ENCODE measurements around the gene NUP54. TPM values are rescaled to one million over a fixed set of nuclear protein-coding genes. Genes with fewer than 3 reads are reported as not detected.

NUP54 gene
- total RNA-seq, 4 donors from 2014 or later: 37.7 to 49.7 (median 48.8) TPM

GRCh38 chr4:76174216-76174615, 26.0 kb upstream of the NUP54 start:
- TF ChIP-seq POLR2A (IDR thresholded peaks at IDR 0.05) (no peak), CTCF (IDR thresholded peaks at IDR 0.05) (no peak)
- intact Hi-C loops (cut with DNase I): no loop called here
- no peaks in the 10 kb centered on the region for H3K9me3 ChIP-seq
- no peak overlapping the region for H3K4me3 ChIP-seq (replicated peaks in 1 of 3)
- 93 to 94% methylated on average over 6 of the region's 6 CpGs for WGBS, 2 donors
- H3K27ac ChIP-seq: no peak overlapping the region
- H3K36me3 ChIP-seq: peaks cover 43 to 45% of the 10 kb centered on the region in 2 donors
- no peaks in the 10 kb centered on the region for H3K4me1 ChIP-seq
- H3K27me3 ChIP-seq: no peaks in the 10 kb centered on the region
- no peak for DNase-seq

GRCh38 chr4:76168688-76169087, 20.5 kb upstream of the NUP54 start:
- no peak for TF ChIP-seq POLR2A (IDR thresholded peaks at IDR 0.05)
- TF ChIP-seq CTCF (IDR thresholded peaks at IDR 0.05): no peak
- H3K9me3 ChIP-seq: no peaks in the 10 kb centered on the region
- 97 to 98% methylated on average over 3 of the region's 3 CpGs for WGBS, 2 donors
- H3K27me3 ChIP-seq: no peaks in the 10 kb centered on the region
- no peak overlapping the region for H3K4me3 ChIP-seq (replicated peaks in 1 of 3)
- H3K36me3 ChIP-seq: peaks cover 40 to 56% of the 10 kb centered on the region in 2 donors
- no peaks in the 10 kb centered on the region for H3K4me1 ChIP-seq
- DNase-seq: no peak
- H3K27ac ChIP-seq: no peak overlapping the region
- intact Hi-C loops (cut with DNase I): no loop called here

GRCh38 chr4:76166480-76166879, 18.3 kb upstream of the NUP54 start:
- 91% methylated on average over 3 of the region's 3 CpGs for WGBS, 2 donors
- H3K36me3 ChIP-seq: peaks cover 40 to 58% of the 10 kb centered on the region in 2 donors
- intact Hi-C loops (cut with DNase I): no loop called here
- H3K4me1 ChIP-seq: no peaks in the 10 kb centered on the region
- TF ChIP-seq CTCF (IDR thresholded peaks at IDR 0.05) (no peak), POLR2A (IDR thresholded peaks at IDR 0.05) (no peak)
- no peak overlapping the region for H3K27ac ChIP-seq
- no peaks in the 10 kb centered on the region for H3K27me3 ChIP-seq
- H3K4me3 ChIP-seq (replicated peaks in 1 of 3): no peak overlapping the region
- no peak for DNase-seq
- no peaks in the 10 kb centered on the region for H3K9me3 ChIP-seq

DNA sequence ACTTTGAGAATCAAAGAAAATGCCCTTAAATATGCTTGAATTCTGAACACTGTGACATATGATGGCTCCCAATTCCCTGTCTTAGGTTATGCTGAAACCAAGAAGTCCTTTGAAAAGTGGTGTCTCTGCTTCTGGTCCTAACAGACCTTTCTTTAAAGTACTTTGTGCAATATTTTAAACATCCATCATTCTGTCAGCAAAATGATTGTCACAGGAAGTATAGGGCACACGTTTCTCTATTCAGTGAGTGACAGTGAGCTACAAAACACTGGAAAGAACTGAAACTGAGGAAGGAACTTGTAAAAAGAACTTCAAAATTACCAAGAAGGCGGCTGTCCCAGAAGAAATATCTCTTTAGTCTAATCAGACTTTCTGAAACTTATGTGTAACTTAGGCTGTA, 12.2 kb upstream of the NUP54 start:
- H3K9me3 ChIP-seq: no peaks in the 10 kb centered on the region
- no peak overlapping the region for H3K27ac ChIP-seq
- peaks cover 27 to 32% of the 10 kb centered on the region in 2 donors for H3K36me3 ChIP-seq
- peaks cover 3 to 5% of the 10 kb centered on the region in 2 donors for H3K4me1 ChIP-seq
- DNase-seq: no peak
- no peak for TF ChIP-seq POLR2A (IDR thresholded peaks at IDR 0.05)
- no peaks in the 10 kb centered on the region for H3K27me3 ChIP-seq
- H3K4me3 ChIP-seq (replicated peaks in 1 of 3): no peak overlapping the region
- intact Hi-C loops (cut with DNase I): no loop called here
- WGBS, 2 donors: 35 to 68% methylated on average over 2 of the region's 2 CpGs

DNA sequence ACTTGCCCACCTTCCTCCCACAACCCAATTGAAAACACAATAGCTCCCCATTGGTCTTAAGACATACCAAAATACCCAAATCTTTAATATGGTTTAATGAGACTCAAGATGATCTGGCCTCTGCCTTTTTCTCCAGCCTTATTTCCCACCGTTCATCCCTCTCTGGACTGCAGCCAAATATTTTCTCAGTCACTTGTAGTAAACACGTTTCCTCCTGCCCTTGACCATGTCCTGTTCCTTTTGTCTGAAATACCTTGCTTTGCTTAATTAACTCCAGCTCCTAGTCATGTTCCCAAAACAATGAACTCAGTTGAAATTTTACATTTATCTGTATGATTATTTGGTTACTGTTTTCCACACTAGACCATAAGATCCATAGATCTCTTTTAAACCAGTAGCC, 8.4 kb upstream of the NUP54 start:
- intact Hi-C loops (cut with DNase I): no loop called here
- Histone ChIP-seq H3K27me3 (no peaks in the 10 kb centered on the region), H3K4me3 (replicated peaks in 1 of 3) (no peak overlapping the region), H3K4me1 (peaks cover 3 to 5% of the 10 kb centered on the region in 2 donors), H3K27ac (no peak overlapping the region), H3K36me3 (peaks cover 8 to 13% of the 10 kb centered on the region in 2 donors), H3K9me3 (no peaks in the 10 kb centered on the region)
- WGBS, 2 donors: 8% methylated on average over 2 of the region's 2 CpGs
- TF ChIP-seq CTCF (IDR thresholded peaks at IDR 0.05): no peak
- TF ChIP-seq POLR2A (IDR thresholded peaks at IDR 0.05): no peak
- DNase-seq: peak; percentile 5 to 11

DNA sequence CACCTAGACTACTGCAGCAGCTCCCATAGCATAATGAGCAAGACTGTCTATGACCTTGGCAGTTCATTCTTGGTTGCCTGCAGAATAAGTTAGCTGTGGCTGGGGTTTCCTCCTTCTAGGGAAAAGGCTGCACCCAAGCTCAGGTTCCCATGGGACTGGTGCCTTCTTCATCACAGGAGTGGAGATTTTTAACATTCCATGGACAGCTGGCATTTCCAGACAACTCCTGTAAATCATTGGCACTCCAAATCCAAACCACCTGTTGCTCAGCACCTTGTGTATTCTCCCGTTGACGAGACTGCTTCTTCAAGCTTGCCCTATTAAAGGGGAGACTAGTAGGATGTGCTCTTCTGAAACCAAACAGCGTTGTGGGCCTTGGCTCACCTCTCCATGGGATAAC, 7.8 kb upstream of the NUP54 start:
- H3K4me3 ChIP-seq (replicated peaks in 1 of 3): no peak overlapping the region
- WGBS, 2 donors: 65 to 97% methylated on average over 3 of the region's 3 CpGs
- H3K4me1 ChIP-seq: peaks cover 3 to 5% of the 10 kb centered on the region in 2 donors
- intact Hi-C loops (cut with DNase I): no loop called here
- H3K27me3 ChIP-seq: no peaks in the 10 kb centered on the region
- peaks cover 3 to 7% of the 10 kb centered on the region in 2 donors for H3K36me3 ChIP-seq
- no peak overlapping the region for H3K27ac ChIP-seq
- TF ChIP-seq POLR2A (IDR thresholded peaks at IDR 0.05) (no peak), CTCF (IDR thresholded peaks at IDR 0.05) (no peak)
- DNase-seq: no peak
- no peaks in the 10 kb centered on the region for H3K9me3 ChIP-seq
